Endothelial cell of umbilical vein (primary cell): ENCODE data around the gene PZP. TPM values are rescaled to one million over a fixed set of nuclear protein-coding genes. Genes with fewer than 3 reads are reported as not detected.

ENCODE experiments used
- BruUV-seq: library from RNA; stranded (reverse); fragments of 400-500 nt; replicated peaks from 2 replicates; lab custom pipeline; 2021; lab: Mats Ljungman, UMichigan
- CTCF ChIA-PET: fragments of 300-600, 350-600 bp; sonication (Branson Sonifier 250); formaldehyde crosslinking; loops from one replicate; lab custom pipeline; 2021; ENCODE audit warnings: antibody characterized with exemption, inconsistent platforms; lab: Charles Lee
- POLR2A ChIA-PET: fragments of 300-600, 350-600 bp; sonication (Branson Sonifier 250); formaldehyde crosslinking; loops from one replicate; lab custom pipeline; 2021; ENCODE audit warnings: antibody characterized with exemption, inconsistent platforms; lab: Charles Lee
- DNase-seq: peaks from one replicate; pipeline ENCODE4 v3.0.0-alpha.2; 2011; ENCODE audit warnings: low read depth, low spot score
- FAIRE-seq: peaks from 2 replicates; lab custom pipeline; 2011; peaks lifted over from hg19 to GRCh38; lab: Jason Lieb, UNC
- H2AFZ ChIP-seq: 2 replicates; pipeline ENCODE4 v1.6.0; 2012; ENCODE audit warnings: low read depth, low read length, control low read depth, inconsistent platforms
- H3K27ac ChIP-seq: 2 replicates; pipeline ENCODE4 v1.5.1; 2011; ENCODE audit warnings: low read depth, mild to moderate bottlenecking, control low read depth, low read length, moderate library complexity; ENCODE audit not compliant: insufficient read depth
- H3K27me3 ChIP-seq, 2 experiments: 2 replicates each; pipeline versions ENCODE4 v1.6.0 to v1.6.1; 2011; ENCODE audit warnings: low read length in 2 of 2, mixed read lengths in 1 of 2; ENCODE audit not compliant: control insufficient read depth in 2 of 2, insufficient read depth in 2 of 2
- H3K36me3 ChIP-seq, 2 experiments: 2 replicates in 1 of 2; 3 replicates in 1 of 2; pipeline ENCODE4 v1.5.1; 2011; ENCODE audit warnings: low read length in 2 of 2, mild to moderate bottlenecking in 1 of 2, moderate library complexity in 1 of 2; ENCODE audit not compliant: control insufficient read depth in 2 of 2, insufficient read depth in 2 of 2; ENCODE audit errors: extremely low read depth in 1 of 2
- H3K4me1 ChIP-seq: 3 replicates; pipeline ENCODE4 v1.5.1; 2011; ENCODE audit warnings: mild to moderate bottlenecking, low read length; ENCODE audit not compliant: control insufficient read depth, insufficient read depth; ENCODE audit errors: extremely low read depth
- H3K4me2 ChIP-seq: 2 replicates; pipeline ENCODE4 v1.6.1; 2011; ENCODE audit warnings: low read length, control low read depth, mixed read lengths; ENCODE audit not compliant: insufficient read depth
- H3K4me3 ChIP-seq, 3 experiments: fragments of 200-600 bp in 1 of 3; sonication (generic), shearing (Covaris generic) in 1 of 3; replicated peaks in 1 of 3; 2 replicates each; pipeline ENCODE4 v1.5.1; 2011 to 2016; ENCODE audit warnings: control low read depth in 3 of 3, low read length in 3 of 3, mild to moderate bottlenecking in 2 of 3, inconsistent platforms in 1 of 3, low read depth in 1 of 3, moderate library complexity in 1 of 3; ENCODE audit not compliant: insufficient read depth in 1 of 3
- H3K79me2 ChIP-seq: 2 replicates; pipeline ENCODE4 v1.6.0; 2012; ENCODE audit warnings: low read length, inconsistent platforms; ENCODE audit not compliant: control insufficient read depth, insufficient read depth
- H3K9ac ChIP-seq: replicated peaks from 2 replicates; pipeline ENCODE3; 2011; ENCODE audit warnings: low read length, control low read depth; ENCODE audit not compliant: insufficient read depth; ENCODE audit errors: extremely low read depth
- H3K9me1 ChIP-seq: replicated peaks from 3 replicates; pipeline ENCODE4 v1.6.0; 2011; ENCODE audit warnings: mild to moderate bottlenecking, low read length; ENCODE audit not compliant: control insufficient read depth, insufficient read depth; ENCODE audit errors: extremely low read depth
- H3K9me3 ChIP-seq: replicated peaks from 2 replicates; pipeline ENCODE4 v1.5.1; 2012; ENCODE audit warnings: low read length, inconsistent platforms; ENCODE audit not compliant: control insufficient read depth, insufficient read depth
- H4K20me1 ChIP-seq: replicated peaks from 2 replicates; pipeline ENCODE3; 2011; ENCODE audit warnings: mild to moderate bottlenecking, low read length; ENCODE audit not compliant: control insufficient read depth, insufficient read depth; ENCODE audit errors: extremely low read depth
- CTCF ChIP-seq, 2 donors: IDR thresholded peaks; 1 replicate in 1 of 2; 2 replicates in 1 of 2; pipeline ENCODE4 v1.5.1; 2011; ENCODE audit warnings: low read length in 2 of 2, mild to moderate bottlenecking in 2 of 2, moderate library complexity in 2 of 2, control low read depth in 1 of 2, inconsistent platforms in 1 of 2, low read depth in 1 of 2; ENCODE audit not compliant: insufficient read depth in 1 of 2; ENCODE audit errors: extremely low read depth in 1 of 2
- EZH2 ChIP-seq: IDR thresholded peaks from 2 replicates; pipeline ENCODE4 v1.6.1; 2012; ENCODE audit warnings: borderline replicate concordance, low read depth, mild to moderate bottlenecking, moderate library complexity, low read length, inconsistent platforms; ENCODE audit not compliant: severe bottlenecking
- FOS ChIP-seq: IDR thresholded peaks from 2 replicates; pipeline ENCODE4 v1.6.1; 2011; ENCODE audit warnings: mild to moderate bottlenecking, low read length, moderate library complexity, borderline replicate concordance; ENCODE audit not compliant: insufficient read depth
- GATA2 ChIP-seq: IDR thresholded peaks from 2 replicates; pipeline ENCODE4 v1.7.0; 2011; ENCODE audit warnings: low read depth, mild to moderate bottlenecking, moderate library complexity, mixed read lengths, low read length; ENCODE audit not compliant: insufficient read length, insufficient read depth
- JUN ChIP-seq: IDR thresholded peaks from 2 replicates; pipeline ENCODE4 v1.6.1; 2011; ENCODE audit warnings: borderline replicate concordance, low read depth; ENCODE audit not compliant: insufficient read length, insufficient read depth
- MAX ChIP-seq: IDR thresholded peaks from 2 replicates; pipeline ENCODE4 v1.6.1; 2011; ENCODE audit not compliant: insufficient read depth, insufficient read length
- MYC ChIP-seq: IDR thresholded peaks from one replicate; pipeline ENCODE4 v1.6.1; 2011; ENCODE audit warnings: mild to moderate bottlenecking, low read depth, low read length
- POLR2A ChIP-seq: IDR thresholded peaks from 2 replicates; pipeline ENCODE4 v1.6.1; 2012; ENCODE audit warnings: low read depth, mild to moderate bottlenecking, control low read depth, low read length
- POLR2AphosphoS5 ChIP-seq: IDR thresholded peaks from 2 replicates; pipeline ENCODE4 v1.6.1; 2012; ENCODE audit warnings: low read depth, mild to moderate bottlenecking, control low read depth, low read length, moderate library complexity; ENCODE audit not compliant: insufficient read depth
- dilution Hi-C: fragments of 300-500 bp; cut with MboI; formaldehyde crosslinking; loops from one replicate; pipeline ENCODE4 v1.15.0; 2019; ENCODE audit warnings: low sequenced_read_pairs; ENCODE audit not compliant: extremely low pct_ligation_motif_present
- intact Hi-C: fragments of 100-400 bp; cut with micrococcal nuclease; formaldehyde crosslinking; loops from one replicate; pipeline ENCODE4 v1.10.0; 2022
- polyA plus RNA-seq, 4 experiments: library from polyadenylated mRNA; depleted of rRNA in 3 of 4; stranded (reverse) in 3 of 4; unstranded in 1 of 4; fragments of >200 nt; gene quantifications; 2 replicates each; pipeline versions ENCODE4 v1.2.1 to v1.2.3, GENCODE V29; 2011 to 2012; ENCODE audit warnings: missing spikeins in 1 of 4
- total RNA-seq: library from RNA; stranded (reverse); gene quantifications from 2 replicates; pipeline ENCODE4 v1.2.3, GENCODE V29; 2021

The PZP gene
- total and polyA plus RNA-seq, 2 donors (not counting 3 experiments of a cell fraction or from before 2014, with no cell fraction given), result 0.73 to 0.84 TPM

- no peaks in the 10 kb centered on the region for H3K4me1 ChIP-seq
- ChIA-PET POLR2A (no interaction called here), CTCF (no interaction called here)
- no peaks in the 10 kb centered on the region for H4K20me1 ChIP-seq
- H3K79me2 ChIP-seq, result no peaks in the 10 kb centered on the region
- BruUV-seq, result no TSS peak
- DNase-seq (no peak), FAIRE-seq (no peak)
- dilution Hi-C loops (no loop called here), intact Hi-C loops (no loop called here)
- no peaks in the 10 kb centered on the region for H3K9me3 ChIP-seq
- no peak overlapping the region for H3K27ac ChIP-seq
- no peaks in the 10 kb centered on the region for H3K9me1 ChIP-seq
- H2AFZ ChIP-seq, result no peak overlapping the region
- TF ChIP-seq CTCF (IDR thresholded peaks at IDR 0.05; ENCODE audit: extremely low read depth in 1 of 2, insufficient read depth in 1 of 2, low read depth in 1 of 2, low read length in 2 of 2) (no peak), GATA2 (no peak), POLR2AphosphoS5 (no peak), JUN (no peak), FOS (no peak), POLR2A (no peak), EZH2 (no peak), MAX (no peak), MYC (no peak)
- H3K4me2 ChIP-seq, result no peak overlapping the region
- no peak overlapping the region for H3K4me3 ChIP-seq
- no peaks in the 10 kb centered on the region for H3K36me3 ChIP-seq
- no peak overlapping the region for H3K9ac ChIP-seq
- H3K27me3 ChIP-seq, result peaks cover 7 to 12% of the 10 kb centered on the region in 2 experiments
Observed at GRCh38 chr12:9237286-9237685, 29.1 kb upstream of the PZP start.
